Measurements from ENCODE around the gene CD248. TPM values are rescaled to one million over a fixed set of nuclear protein-coding genes. Genes with fewer than 3 reads are reported as not detected.
"Not testable (repeated sequence)": the region's sequence is repeated elsewhere in the genome, so short reads cannot be mapped to it uniquely, and the experiment has no call there.

Gene CD248
- total RNA-seq, 8 experiments from 2014 or later = 0.27 to 126 (median 3.8) TPM

- Histone ChIP-seq H3K4me3 (peak within 1 kb of the TSS; percentile 73 to 95 (median 79)), H3K27ac (peak within 1 kb of the TSS; percentile 89 to 91), H3K4me1 (replicated peaks in 1 of 2) (peaks cover 36 to 37% of the 10 kb centered on the region in 2 donors)
- ATAC-seq (replicated peaks in 6 of 8) = peak; percentile 28 to 56 (median 46)
- in situ Hi-C loops (cut with MboI; ENCODE audit: low pct_unique_long_range_greater_than_20kb in 2 of 9, low sequenced_read_pairs in 9 of 9, unreplicated experiment in 9 of 9) = no loop called here
- WGBS, 10 experiments = no CpG with 5 or more reads among the region's 84 CpGs
These were observed 39.1 kb downstream of the CD248 start, which contains the start of gene CNIH2 for GRCh38 chr11:66277471-66278362. TSS of gene CNIH2 (plus strand) at chr11:66278175. CDS start at chr11:66278457, 282 bp downstream.

DNA sequence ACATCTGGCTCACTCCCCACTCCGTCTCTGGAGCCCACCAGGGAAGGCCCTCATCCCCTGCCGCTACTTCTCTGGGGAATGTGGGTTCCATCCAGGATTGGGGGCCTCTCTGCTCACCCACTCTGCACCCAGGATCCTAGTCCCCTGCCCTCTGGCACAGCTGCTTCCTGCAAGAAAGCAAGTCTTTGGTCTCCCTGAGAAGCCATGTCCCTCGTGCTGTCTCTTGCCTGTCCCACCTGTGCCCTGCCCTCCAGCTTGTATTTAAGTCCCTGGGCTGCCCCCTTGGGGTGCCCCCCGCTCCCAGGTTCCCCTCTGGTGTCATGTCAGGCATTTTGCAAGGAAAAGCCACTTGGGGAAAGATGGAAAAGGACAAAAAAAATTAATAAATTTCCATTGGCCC lies 39.8 kb downstream of the CD248 start:
- H3K27ac ChIP-seq; H3K4me3 ChIP-seq; in situ Hi-C loops (cut with MboI; ENCODE audit: low pct_unique_long_range_greater_than_20kb in 2 of 9, low sequenced_read_pairs in 9 of 9, unreplicated experiment in 9 of 9); ATAC-seq (replicated peaks in 6 of 8): not testable (repeated sequence)
- peaks cover 31 to 32% of the 10 kb centered on the region in 2 donors for H3K4me1 ChIP-seq (replicated peaks in 1 of 2)
- WGBS, 10 experiments = 40 to 90% methylated on average over 1 to 2 of the region's 4 CpGs; no CpG with 5 or more reads in 8 of the 10 experiments

DNA sequence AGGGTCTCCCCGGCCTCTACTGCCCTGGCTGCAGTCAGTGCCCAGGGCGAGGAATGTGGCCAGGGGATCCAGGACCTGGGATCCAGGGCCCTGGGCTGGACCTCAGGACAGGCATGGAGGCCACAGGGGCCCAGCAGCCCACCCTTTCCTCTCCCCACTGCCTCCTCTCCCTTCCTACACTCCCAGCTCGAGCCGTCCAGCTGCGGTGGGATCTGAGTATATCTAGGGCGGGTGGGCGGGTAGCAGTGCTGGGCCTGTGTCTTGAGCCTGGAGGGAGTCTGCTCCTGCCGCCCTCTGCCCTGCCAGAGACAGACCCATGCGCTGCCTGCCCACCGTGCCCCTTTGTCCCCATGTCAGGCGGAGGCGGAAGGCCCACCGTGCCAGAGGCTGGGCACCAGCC lies 40.2 kb downstream of the CD248 start:
- 64 to 100% methylated on average over 2 of the region's 13 CpGs; no CpG with 5 or more reads in 8 of the 10 experiments for WGBS, 10 experiments

DNA sequence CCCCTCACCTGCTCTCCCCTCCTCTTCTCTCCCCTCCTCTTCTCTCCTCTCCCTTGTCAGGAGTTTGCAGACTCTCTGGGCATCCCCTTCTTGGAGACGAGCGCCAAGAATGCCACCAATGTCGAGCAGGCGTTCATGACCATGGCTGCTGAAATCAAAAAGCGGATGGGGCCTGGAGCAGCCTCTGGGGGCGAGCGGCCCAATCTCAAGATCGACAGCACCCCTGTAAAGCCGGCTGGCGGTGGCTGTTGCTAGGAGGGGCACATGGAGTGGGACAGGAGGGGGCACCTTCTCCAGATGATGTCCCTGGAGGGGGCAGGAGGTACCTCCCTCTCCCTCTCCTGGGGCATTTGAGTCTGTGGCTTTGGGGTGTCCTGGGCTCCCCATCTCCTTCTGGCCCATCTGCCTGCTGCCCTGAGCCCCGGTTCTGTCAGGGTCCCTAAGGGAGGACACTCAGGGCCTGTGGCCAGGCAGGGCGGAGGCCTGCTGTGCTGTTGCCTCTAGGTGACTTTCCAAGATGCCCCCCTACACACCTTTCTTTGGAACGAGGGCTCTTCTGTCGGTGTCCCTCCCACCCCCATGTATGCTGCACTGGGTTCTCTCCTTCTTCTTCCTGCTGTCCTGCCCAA lies 40.7 kb downstream of the CD248 start:
- 100% methylated on average over 1 to 2 of the region's 14 CpGs; no CpG with 5 or more reads in 7 of the 10 experiments for WGBS, 10 experiments
- H3K27ac ChIP-seq = no peak overlapping the region
- in situ Hi-C loops (cut with MboI; ENCODE audit: low pct_unique_long_range_greater_than_20kb in 2 of 9, low sequenced_read_pairs in 9 of 9, unreplicated experiment in 9 of 9) = no loop called here
- H3K4me1 ChIP-seq (replicated peaks in 1 of 2) = peaks cover 22 to 25% of the 10 kb centered on the region in 2 donors
- ATAC-seq (replicated peaks in 6 of 8) = no peak
- H3K4me3 ChIP-seq = no peak overlapping the region

More for the DNA sequence above, 40.2 kb downstream of the CD248 start:
- ATAC-seq (replicated peaks in 6 of 8); in situ Hi-C loops (cut with MboI; ENCODE audit: low pct_unique_long_range_greater_than_20kb in 2 of 9, low sequenced_read_pairs in 9 of 9, unreplicated experiment in 9 of 9); H3K27ac ChIP-seq; H3K4me3 ChIP-seq: not testable (repeated sequence)
- peaks cover 27 to 28% of the 10 kb centered on the region in 2 donors for H3K4me1 ChIP-seq (replicated peaks in 1 of 2)

GRCh38 chr11:66275396-66275795 lies 41.4 kb downstream of the CD248 start:
- no peak overlapping the region for H3K27ac ChIP-seq
- peaks cover 18 to 20% of the 10 kb centered on the region in 2 donors for H3K4me1 ChIP-seq (replicated peaks in 1 of 2)
- in situ Hi-C loops (cut with MboI; ENCODE audit: low pct_unique_long_range_greater_than_20kb in 2 of 9, low sequenced_read_pairs in 9 of 9, unreplicated experiment in 9 of 9) = no loop called here
- 91 to 100% (median 99%) methylated on average over 2 to 6 of the region's 8 CpGs; no CpG with 5 or more reads in 6 of the 10 experiments for WGBS, 10 experiments
- ATAC-seq (replicated peaks in 6 of 8) = no peak
- H3K4me3 ChIP-seq = no peak overlapping the region

- in situ Hi-C loops (cut with MboI; ENCODE audit: low pct_unique_long_range_greater_than_20kb in 2 of 9, low sequenced_read_pairs in 9 of 9, unreplicated experiment in 9 of 9) = no loop called here
These were observed 42.6 kb downstream of the CD248 start for GRCh38 chr11:66274219-66274618.

GRCh38 chr11:66272596-66272995 lies 44.2 kb downstream of the CD248 start:
- 70 to 100% (median 100%) methylated on average over 1 to 2 of the region's 2 CpGs; no CpG with 5 or more reads in 3 of the 10 experiments for WGBS, 10 experiments
- in situ Hi-C loops (cut with MboI; ENCODE audit: low pct_unique_long_range_greater_than_20kb in 2 of 9, low sequenced_read_pairs in 9 of 9, unreplicated experiment in 9 of 9) = no loop called here
- H3K27ac ChIP-seq = no peak overlapping the region
- H3K4me1 ChIP-seq (replicated peaks in 1 of 2) = peaks cover 13% of the 10 kb centered on the region in 2 donors
- H3K4me3 ChIP-seq = no peak overlapping the region
- ATAC-seq (replicated peaks in 6 of 8) = no peak

More at GRCh38 chr11:66274219-66274618, 42.6 kb downstream of the CD248 start:
- H3K4me3 ChIP-seq = no peak overlapping the region
- no peak overlapping the region for H3K27ac ChIP-seq
- no peak for ATAC-seq (replicated peaks in 6 of 8)
- peaks cover 13 to 16% of the 10 kb centered on the region in 2 donors for H3K4me1 ChIP-seq (replicated peaks in 1 of 2)
- WGBS, 10 experiments = 86% methylated on average over 1 of the region's 1 CpG; no CpG with 5 or more reads in 9 of the 10 experiments

GRCh38 chr11:66271816-66272215 lies 45.0 kb downstream of the CD248 start:
- in situ Hi-C loops (cut with MboI; ENCODE audit: low pct_unique_long_range_greater_than_20kb in 2 of 9, low sequenced_read_pairs in 9 of 9, unreplicated experiment in 9 of 9) = no loop called here
- Histone ChIP-seq H3K27ac (no peak overlapping the region), H3K4me1 (replicated peaks in 1 of 2) (peaks cover 9 to 10% of the 10 kb centered on the region in 2 donors), H3K4me3 (no peak overlapping the region)
- ATAC-seq (replicated peaks in 6 of 8) = no peak
- WGBS, 10 experiments = 73 to 100% (median 95%) methylated on average over 1 to 3 of the region's 7 CpGs; no CpG with 5 or more reads in 4 of the 10 experiments

- H3K4me1 ChIP-seq (replicated peaks in 1 of 2) = peaks cover 13 to 14% of the 10 kb centered on the region in 2 donors
- H3K4me3 ChIP-seq = peak overlapping the region; percentile 68 to 94 (median 80)
- 0 to 80% (median 13%) methylated on average over 1 to 19 of the region's 32 CpGs; no CpG with 5 or more reads in 2 of the 10 experiments for WGBS, 10 experiments
- peak in 3 of 8 experiments; percentile 1 to 3 (median 2) for ATAC-seq (replicated peaks in 6 of 8)
- H3K27ac ChIP-seq = peak overlapping the region; percentile 99
- in situ Hi-C loops (cut with MboI; ENCODE audit: low pct_unique_long_range_greater_than_20kb in 2 of 9, low sequenced_read_pairs in 9 of 9, unreplicated experiment in 9 of 9) = no loop called here
These were observed 47.6 kb downstream of the CD248 start for GRCh38 chr11:66268952-66269905.

GRCh38 chr11:66268244-66268951 lies 48.4 kb downstream of the CD248 start, which contains the start of gene RAB1B:
TSS of gene RAB1B (plus strand) at chr11:66268639. CDS start at chr11:66268680, 41 bp downstream.
- in situ Hi-C loops (cut with MboI; ENCODE audit: low pct_unique_long_range_greater_than_20kb in 2 of 9, low sequenced_read_pairs in 9 of 9, unreplicated experiment in 9 of 9) = no loop called here
- Histone ChIP-seq H3K4me1 (replicated peaks in 1 of 2) (peaks cover 13 to 14% of the 10 kb centered on the region in 2 donors), H3K4me3 (peak within 1 kb of the TSS; percentile 68 to 94 (median 80)), H3K27ac (peak within 1 kb of the TSS; percentile 99)
- 0 to 4% (median 0%) methylated on average over 4 to 27 of the region's 64 CpGs; no CpG with 5 or more reads in 6 of the 10 experiments for WGBS, 10 experiments
- ATAC-seq (replicated peaks in 6 of 8) = peak; percentile 68 to 82 (median 77)

GRCh38 chr11:66267379-66268243 lies 49.2 kb downstream of the CD248 start:
- peaks cover 13 to 14% of the 10 kb centered on the region in 2 donors for H3K4me1 ChIP-seq (replicated peaks in 1 of 2)
- WGBS, 10 experiments = 0 to 20% (median 2%) methylated on average over 1 to 11 of the region's 61 CpGs; no CpG with 5 or more reads in 6 of the 10 experiments
- peak overlapping the region; percentile 76 to 99 for H3K27ac ChIP-seq
- in situ Hi-C loops (cut with MboI; ENCODE audit: low pct_unique_long_range_greater_than_20kb in 2 of 9, low sequenced_read_pairs in 9 of 9, unreplicated experiment in 9 of 9) = no loop called here
- peak overlapping the region; percentile 68 to 94 (median 80) for H3K4me3 ChIP-seq
- ATAC-seq (replicated peaks in 6 of 8) = peak; percentile 55 to 83 (median 77)

Data from motor neuron (in vitro differentiated cells).